ENCODE data around the gene CEBPA. TPM values are rescaled to one million over a fixed set of nuclear protein-coding genes. Genes with fewer than 3 reads are reported as not detected.
"Not testable (repeated sequence)": the region's sequence is repeated elsewhere in the genome, so short reads cannot be mapped to it uniquely, and the experiment has no call there.

The CEBPA gene
- total and polyA plus RNA-seq, 10 donors: 7.4 to 27.7 (median 18.0) TPM

- no peaks in the 10 kb centered on the region for H3K36me3 ChIP-seq
- peak overlapping the region in 2 of 8 donors; percentile 7 to 94 for H3K27ac ChIP-seq
- TF ChIP-seq CTCF (IDR thresholded peaks at IDR 0.05 in 8 of 11, conservative IDR thresholded peaks at IDR 0.05 in 3 of 11) (no peak), POLR2AphosphoS5 (IDR thresholded peaks at IDR 0.05) (no peak), POLR2A (IDR thresholded peaks at IDR 0.05) (no peak)
- peaks cover 0 to 93% (median 16%) of the 10 kb centered on the region in 7 donors for H3K27me3 ChIP-seq (replicated peaks in 1 of 7)
- DNase-seq: peak; percentile 56
- WGBS, 5 donors: 69 to 88% (median 76%) methylated on average over 12 of the region's 12 CpGs
- no peak overlapping the region for H3K4me3 ChIP-seq
- peaks cover 1 to 90% (median 29%) of the 10 kb centered on the region in 6 donors for H3K4me1 ChIP-seq
- no peaks in the 10 kb centered on the region for H3K9me3 ChIP-seq
- intact Hi-C loops (cut with DNase I; ENCODE audit: low total_unique reads): no loop called here
Observed at GRCh38 chr19:33295621-33296487, 6.5 kb downstream of the CEBPA start.

- Histone ChIP-seq H3K4me1 (peaks cover 0 to 83% (median 22%) of the 10 kb centered on the region in 6 donors), H3K27me3 (replicated peaks in 1 of 7) (peaks cover 0 to 93% (median 8%) of the 10 kb centered on the region in 7 donors), H3K27ac (peak overlapping the region in 2 of 8 donors; percentile 87 to 94)
- H3K4me3 ChIP-seq; H3K36me3 ChIP-seq; H3K9me3 ChIP-seq; intact Hi-C loops (cut with DNase I; ENCODE audit: low total_unique reads): not testable (repeated sequence)
- DNase-seq: peak; percentile 56
- WGBS, 5 donors: 84 to 92% (median 89%) methylated on average over 7 of the region's 7 CpGs
Observed at GRCh38 chr19:33295046-33295445, 7.3 kb downstream of the CEBPA start.

DNA sequence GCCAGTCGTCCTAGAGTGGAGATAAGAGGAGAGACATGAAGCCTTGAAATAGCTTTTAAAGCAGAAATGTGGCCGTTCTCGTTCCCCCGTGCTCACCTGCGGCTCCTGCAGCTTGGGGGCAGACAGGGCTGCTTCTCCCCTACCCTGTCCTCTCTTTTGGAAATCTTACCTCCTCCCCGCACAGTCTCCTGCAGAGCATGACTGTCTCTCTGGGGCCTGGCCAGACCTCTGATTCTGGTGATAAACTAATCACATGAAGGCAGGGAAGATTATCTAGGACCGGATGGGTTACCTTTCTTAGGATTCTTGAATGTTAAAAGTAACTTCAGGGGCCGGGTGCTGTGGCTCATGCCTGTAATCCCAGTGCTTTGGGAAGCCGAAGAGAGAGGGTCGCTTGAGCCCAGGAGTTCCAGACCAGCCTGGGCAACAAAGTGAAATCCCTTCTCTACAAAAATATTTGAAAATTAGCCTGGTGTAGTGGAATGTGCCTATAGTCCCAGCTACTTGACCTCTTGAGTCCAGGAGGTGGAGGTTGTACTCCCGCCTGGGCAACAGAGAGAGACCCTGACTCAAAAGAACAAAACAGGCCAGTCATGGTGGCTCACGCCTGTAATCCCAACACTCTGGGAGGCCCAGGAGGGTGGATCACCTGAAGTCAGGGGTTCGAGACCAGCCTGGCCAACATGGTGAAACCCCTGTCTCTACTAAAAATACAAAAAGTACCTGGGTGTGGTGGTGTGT, 8.1 kb downstream of the CEBPA start:
- TF ChIP-seq CTCF (IDR thresholded peaks at IDR 0.05 in 8 of 11, conservative IDR thresholded peaks at IDR 0.05 in 3 of 11) (no peak), POLR2AphosphoS5 (IDR thresholded peaks at IDR 0.05) (no peak), POLR2A (IDR thresholded peaks at IDR 0.05) (no peak)
- Histone ChIP-seq H3K36me3 (no peaks in the 10 kb centered on the region), H3K9me3 (peaks cover 0 to 11% (median 9%) of the 10 kb centered on the region in 8 donors), H3K4me3 (peak overlapping the region in 1 of 8 donors; percentile 41), H3K27me3 (replicated peaks in 1 of 7) (peaks cover 0 to 85% (median under 1%) of the 10 kb centered on the region in 7 donors), H3K4me1 (peaks cover 0 to 75% (median 18%) of the 10 kb centered on the region in 6 donors), H3K27ac (peak overlapping the region in 7 of 8 donors; percentile 67 to 94 (median 87))
- 78 to 83% (median 81%) methylated on average over 13 of the region's 13 CpGs for WGBS, 5 donors
- intact Hi-C loops (cut with DNase I; ENCODE audit: low total_unique reads): no loop called here
- DNase-seq: peak; percentile 69

DNA sequence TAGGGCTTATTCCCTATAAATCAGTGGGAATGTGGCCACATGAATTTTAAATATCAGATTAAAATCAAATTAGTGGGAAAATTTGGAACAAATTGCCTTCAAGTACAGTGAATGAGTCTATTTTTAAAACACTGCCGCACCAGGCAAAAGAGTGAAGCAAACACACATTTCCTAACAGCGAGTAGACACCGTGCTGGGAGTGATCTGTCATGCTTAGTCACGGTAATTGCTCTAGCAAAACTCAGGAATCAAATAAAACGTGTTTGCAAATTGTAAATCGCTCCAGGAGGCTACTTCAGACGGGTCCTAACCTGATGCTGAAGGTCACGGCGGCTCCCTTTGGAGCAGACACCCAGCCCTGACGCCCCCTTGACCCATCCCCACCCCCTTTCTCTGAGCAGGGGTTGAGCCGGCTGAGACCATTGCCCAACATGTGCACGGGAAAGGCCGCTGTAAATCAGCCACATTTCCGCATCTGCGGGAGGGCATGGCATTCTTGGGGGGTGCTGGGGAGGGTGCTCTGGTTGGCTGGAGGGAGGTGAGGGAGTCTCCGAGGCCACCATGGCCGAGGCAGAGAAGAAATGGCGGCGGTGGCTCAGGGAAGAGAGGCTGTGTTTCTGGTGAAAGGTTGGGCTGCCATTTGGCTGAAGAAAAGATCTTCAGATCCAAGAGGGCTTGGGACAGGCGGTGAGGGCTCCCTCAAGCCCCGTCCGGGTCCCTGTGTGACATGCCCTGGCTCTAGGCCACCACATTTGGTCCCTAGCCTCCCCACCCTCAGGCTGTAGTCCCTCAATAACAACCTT, 8.9 kb downstream of the CEBPA start:
- TF ChIP-seq CTCF (IDR thresholded peaks at IDR 0.05 in 8 of 11, conservative IDR thresholded peaks at IDR 0.05 in 3 of 11): no peak
- no peak for TF ChIP-seq POLR2A (IDR thresholded peaks at IDR 0.05)
- TF ChIP-seq POLR2AphosphoS5 (IDR thresholded peaks at IDR 0.05): peak in 1 of 3 donors; percentile 39
- intact Hi-C loops (cut with DNase I; ENCODE audit: low total_unique reads): no loop called here
- H3K27ac ChIP-seq: peak overlapping the region in 7 of 8 donors; percentile 67 to 94 (median 87)
- peak overlapping the region in 2 of 8 donors; percentile 18 to 41 for H3K4me3 ChIP-seq
- peaks cover 0 to 19% (median 16%) of the 10 kb centered on the region in 8 donors for H3K9me3 ChIP-seq
- 19 to 29% (median 25%) methylated on average over 21 to 22 of the region's 22 CpGs for WGBS, 5 donors
- H3K36me3 ChIP-seq: no peaks in the 10 kb centered on the region
- DNase-seq: peak; percentile 83
- peaks cover 0 to 78% (median 0%) of the 10 kb centered on the region in 7 donors for H3K27me3 ChIP-seq (replicated peaks in 1 of 7)
- H3K4me1 ChIP-seq: peaks cover 0 to 69% (median 15%) of the 10 kb centered on the region in 6 donors

Measured in spleen (tissue), 11 donors.